K562 (cell line): ENCODE measurements around the gene TREM1. TPM values are rescaled to one million over a fixed set of nuclear protein-coding genes. Genes with fewer than 3 reads are reported as not detected.

Experiments used
- CEBPG ChIP-seq, 3 experiments: fragments of 200-800 bp in 1 of 3; sonication (Bioruptor generic) in 1 of 3; sonication (generic) in 1 of 3; formaldehyde crosslinking in 1 of 3; IDR thresholded peaks in 2 of 3; conservative IDR thresholded peaks in 1 of 3; 2 replicates each; pipeline versions ENCODE4 v1.6.1 to v1.8.0; 2016 to 2022; ENCODE audit warnings: missing compliant biosample characterization in 2 of 3, missing genetic modification characterization in 2 of 3, mild to moderate bottlenecking in 1 of 3, missing genetic modification reagents in 1 of 3
- CHD4 ChIP-seq: fragments of 200-600 bp; sonication (generic); IDR thresholded peaks from 3 replicates; pipeline ENCODE4 v1.6.1; 2012; ENCODE audit warnings: low read depth, mild to moderate bottlenecking, mixed read lengths, low read length, inconsistent platforms; ENCODE audit not compliant: insufficient read depth, insufficient replicate concordance, poor library complexity, severe bottlenecking
- ETV6 ChIP-seq, 3 experiments: fragments of 150-350 bp in 1 of 3; sonication (generic) in 1 of 3; formaldehyde crosslinking in 1 of 3; IDR thresholded peaks; 2 replicates each; pipeline versions ENCODE4 v1.6.1 to v1.8.0; 2014 to 2022; ENCODE audit warnings: borderline replicate concordance in 2 of 3, low read depth in 2 of 3, antibody characterized with exemption in 1 of 3, low read length in 1 of 3, mild to moderate bottlenecking in 1 of 3, missing genetic modification reagents in 1 of 3
- MCM5 ChIP-seq: fragments of 450-650 bp; IDR thresholded peaks from 2 replicates; pipeline ENCODE4 v1.6.1; 2016; ENCODE audit warnings: low read depth
- MEF2A ChIP-seq: IDR thresholded peaks from 2 replicates; pipeline ENCODE4 v1.6.1; 2011; ENCODE audit warnings: low read depth, mild to moderate bottlenecking, low read length, moderate library complexity; ENCODE audit not compliant: control insufficient read depth
- MIER1 ChIP-seq: fragments of 450-650 bp; IDR thresholded peaks from 2 replicates; pipeline ENCODE4 v1.6.1; 2016; ENCODE audit warnings: antibody characterized with exemption, mild to moderate bottlenecking, low read depth
- NR4A1 ChIP-seq, 2 experiments: fragments of 250-450 bp in 1 of 2; fragments of 450-650 bp in 1 of 2; sonication (Bioruptor Pico) in 1 of 2; IDR thresholded peaks; 2 replicates each; pipeline versions ENCODE4 v1.4.0 to v1.6.1; 2016 to 2020; ENCODE audit warnings: mild to moderate bottlenecking in 2 of 2, missing compliant biosample characterization in 1 of 2, missing genetic modification characterization in 1 of 2, moderate library complexity in 1 of 2
- PRMT5 ChIP-seq: sonication (generic); formaldehyde crosslinking; IDR thresholded peaks from 2 replicates; pipeline ENCODE4 v1.5.0; 2020; ENCODE audit warnings: missing genetic modification reagents
- PURB ChIP-seq: sonication (generic); formaldehyde crosslinking; IDR thresholded peaks from 2 replicates; pipeline ENCODE4 v1.9.0; 2021; ENCODE audit warnings: low read depth, mild to moderate bottlenecking, missing genetic modification reagents
- RBFOX2 ChIP-seq: fragments of 200-400 bp; formaldehyde crosslinking; IDR thresholded peaks from 2 replicates; pipeline ENCODE4 v1.6.1; 2017; ENCODE audit warnings: low read depth, mild to moderate bottlenecking, low read length, moderate library complexity
- SLC30A9 ChIP-seq: fragments of 250-450 bp; sonication (Bioruptor Pico); IDR thresholded peaks from 2 replicates; pipeline ENCODE4 v1.8.0; 2022; ENCODE audit warnings: mild to moderate bottlenecking, moderate library complexity
- SMAD4 ChIP-seq: fragments of 250-450 bp; sonication (Bioruptor Pico); conservative IDR thresholded peaks from 2 replicates; pipeline ENCODE4 v1.8.0; 2021; ENCODE audit warnings: inconsistent platforms, mild to moderate bottlenecking, moderate library complexity
- TBP ChIP-seq: optimal IDR thresholded peaks from 2 replicates; pipeline ENCODE3; 2011; ENCODE audit warnings: low read depth, low read length, improper control_type of control experiment
- TFAP4 ChIP-seq: sonication (generic); formaldehyde crosslinking; IDR thresholded peaks from 2 replicates; pipeline ENCODE4 v1.8.0; 2022; ENCODE audit warnings: missing genetic modification reagents, mild to moderate bottlenecking, moderate library complexity, borderline replicate concordance
- TSC22D4 ChIP-seq: fragments of 450-650 bp; IDR thresholded peaks from 2 replicates; pipeline ENCODE4 v1.6.1; 2016; ENCODE audit warnings: missing genetic modification characterization, missing biosample characterization, control low read depth
- ZNF232 ChIP-seq: sonication (generic); formaldehyde crosslinking; IDR thresholded peaks from 2 replicates; pipeline ENCODE4 v1.8.0; 2022; ENCODE audit warnings: mild to moderate bottlenecking, missing genetic modification reagents
- ZNF3 ChIP-seq: fragments of 250-450 bp; sonication (Bioruptor Pico); IDR thresholded peaks from 2 replicates; pipeline ENCODE4 v1.5.0; 2021; ENCODE audit warnings: mild to moderate bottlenecking, moderate library complexity
- ZNF354B ChIP-seq: fragments of 250-450 bp; sonication (Bioruptor Pico); IDR thresholded peaks from 2 replicates; pipeline ENCODE4 v1.4.0; 2020
- ZNF639 ChIP-seq, 2 experiments: fragments of 200-800 bp in 1 of 2; sonication (Bioruptor generic) in 1 of 2; sonication (generic) in 1 of 2; formaldehyde crosslinking in 1 of 2; IDR thresholded peaks in 1 of 2; conservative IDR thresholded peaks in 1 of 2; 2 replicates each; pipeline versions ENCODE4 v1.5.0 to v1.6.1; 2016 to 2020; ENCODE audit warnings: missing compliant biosample characterization in 1 of 2, missing genetic modification characterization in 1 of 2, missing genetic modification reagents in 1 of 2
- ZNF77 ChIP-seq: fragments of 250-450 bp; sonication (Bioruptor Pico); IDR thresholded peaks from 2 replicates; pipeline ENCODE4 v1.5.0; 2020
- ZNF830 ChIP-seq: fragments of 250-450 bp; sonication (Bioruptor Pico); IDR thresholded peaks from 2 replicates; pipeline ENCODE4 v1.5.0; 2021; ENCODE audit warnings: mild to moderate bottlenecking
- polyA plus RNA-seq, 8 experiments: library from polyadenylated mRNA; depleted of rRNA in 4 of 8; stranded (reverse) in 5 of 8; unstranded in 3 of 8; fragments of >200 nt; fragmentation: Nextera tagmentation in 2 of 8; fragmentation: Illumina TruSeq in 1 of 8; extraction: Ambion mirVana in 2 of 8; extraction: Trizol in 1 of 8; gene quantifications; 2 replicates each; pipeline versions ENCODE4 v1.2.1 to v1.2.3, GENCODE V29; 2011 to 2014; ENCODE audit warnings: inconsistent platforms in 1 of 8, missing spikeins in 1 of 8
- total RNA-seq, 7 experiments: library from RNA; depleted of rRNA in 6 of 7; stranded (reverse); fragments of >200 nt in 6 of 7; fragmentation: Illumina TruSeq in 2 of 7; extraction: Trizol in 2 of 7; gene quantifications; 2 replicates each; pipeline versions ENCODE4 v1.2.1 to v1.2.3, GENCODE V29; 2011 to 2021; ENCODE audit warnings: low replicate concordance in 1 of 7
- TF ChIP-seq, protein P1 (sequence below): fragments of 450-650 bp; IDR thresholded peaks from 2 replicates; pipeline ENCODE4 v1.6.1; 2016; ENCODE audit warnings: borderline replicate concordance

Gene TREM1
- total and polyA plus RNA-seq, 9 of the 15 experiments (the other 6 are each of a cell fraction or from before 2014, with no cell fraction given) = not detected

- peak; percentile 71; the same call in 1 of the 2 replicates for TF ChIP-seq TFAP4 (CRISPR knock-in tag)
- TF ChIP-seq RBFOX2 = peak; percentile 77
- no peak for TF ChIP-seq ZNF77
- TF ChIP-seq PRMT5 (CRISPR knock-in tag) = no peak
- TF ChIP-seq, protein P1, sequence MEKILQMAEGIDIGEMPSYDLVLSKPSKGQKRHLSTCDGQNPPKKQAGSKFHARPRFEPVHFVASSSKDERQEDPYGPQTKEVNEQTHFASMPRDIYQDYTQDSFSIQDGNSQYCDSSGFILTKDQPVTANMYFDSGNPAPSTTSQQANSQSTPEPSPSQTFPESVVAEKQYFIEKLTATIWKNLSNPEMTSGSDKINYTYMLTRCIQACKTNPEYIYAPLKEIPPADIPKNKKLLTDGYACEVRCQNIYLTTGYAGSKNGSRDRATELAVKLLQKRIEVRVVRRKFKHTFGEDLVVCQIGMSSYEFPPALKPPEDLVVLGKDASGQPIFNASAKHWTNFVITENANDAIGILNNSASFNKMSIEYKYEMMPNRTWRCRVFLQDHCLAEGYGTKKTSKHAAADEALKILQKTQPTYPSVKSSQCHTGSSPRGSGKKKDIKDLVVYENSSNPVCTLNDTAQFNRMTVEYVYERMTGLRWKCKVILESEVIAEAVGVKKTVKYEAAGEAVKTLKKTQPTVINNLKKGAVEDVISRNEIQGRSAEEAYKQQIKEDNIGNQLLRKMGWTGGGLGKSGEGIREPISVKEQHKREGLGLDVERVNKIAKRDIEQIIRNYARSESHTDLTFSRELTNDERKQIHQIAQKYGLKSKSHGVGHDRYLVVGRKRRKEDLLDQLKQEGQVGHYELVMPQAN = no peak
- no peak for TF ChIP-seq ZNF3
- no peak for TF ChIP-seq SLC30A9 (CRISPR knock-in tag)
- TF ChIP-seq MCM5 = no peak
- TF ChIP-seq TBP = peak; percentile 21
- no peak for TF ChIP-seq MIER1
- no peak for TF ChIP-seq PURB (CRISPR knock-in tag)
- no peak for TF ChIP-seq CHD4
- TF ChIP-seq ZNF354B (CRISPR knock-in tag) = no peak
- no peak for TF ChIP-seq MEF2A
- no peak for TF ChIP-seq ZNF830
- TF ChIP-seq NR4A1 (CRISPR knock-in tag; IDR thresholded peaks at IDR 0.05) = no peak
- TF ChIP-seq NR4A1 (tag; IDR thresholded peaks at IDR 0.05) = no peak
- TF ChIP-seq ZNF639 (CRISPR knock-in tag; conservative IDR thresholded peaks at IDR 0.05 in 1 of 2, IDR thresholded peaks at IDR 0.05 in 1 of 2) = no peak
- no peak for TF ChIP-seq ETV6 (IDR thresholded peaks at IDR 0.05; ENCODE audit: borderline replicate concordance in 1 of 2, low read depth in 2 of 2, low read length in 1 of 2)
- no peak for TF ChIP-seq ETV6 (CRISPR knock-in tag; IDR thresholded peaks at IDR 0.05; ENCODE audit: borderline replicate concordance)
- peak; percentile 56; the same call in 1 of the 2 replicates for TF ChIP-seq SMAD4 (CRISPR knock-in tag)
- no peak for TF ChIP-seq ZNF232
- no peak for TF ChIP-seq CEBPG (CRISPR knock-in tag; IDR thresholded peaks at IDR 0.05)
- TF ChIP-seq CEBPG (tag; conservative IDR thresholded peaks at IDR 0.05 in 1 of 2, IDR thresholded peaks at IDR 0.05 in 1 of 2) = no peak
- no peak for TF ChIP-seq TSC22D4 (tag)
Observed at GRCh38 chr6:41318654-41319565, 32.4 kb upstream of the TREM1 start (continued).
